ENCODE measurements around the gene COA1.

COA1 gene

GRCh38 chr7:43653466-43653865 is 75.9 kb downstream of the COA1 start:
- H3F3A ChIP-seq (ENCODE audit: control insufficient read depth, insufficient read depth): peaks cover 38% of the 10 kb centered on the region
- TF ChIP-seq CTCF (IDR thresholded peaks at IDR 0.05; ENCODE audit: low read depth, low read length, poor library complexity, severe bottlenecking): no peak
- TF ChIP-seq EZH2phosphoT487 (IDR thresholded peaks at IDR 0.05; ENCODE audit: borderline replicate concordance, low read length): no peak
- peaks cover 65% of the 10 kb centered on the region for H3K4me1 ChIP-seq (ENCODE audit: control insufficient read depth, low read length)
- peak overlapping the region; percentile 35 for H3K27ac ChIP-seq (ENCODE audit: low read depth, low read length)
- peak overlapping the region; percentile 39; the same call in 1 of the 2 replicates for H3K4me2 ChIP-seq (ENCODE audit: low read length)
- H3K36me3 ChIP-seq (ENCODE audit: control insufficient read depth, low read length): peaks cover 39% of the 10 kb centered on the region
- H3K9me3 ChIP-seq (ENCODE audit: control insufficient read depth, insufficient read depth, low read length): no peaks in the 10 kb centered on the region
- H4K20me1 ChIP-seq (ENCODE audit: control insufficient read depth, insufficient read depth, low read depth, low read length): no peaks in the 10 kb centered on the region
- H3K4me3 ChIP-seq (ENCODE audit: low read length): no peak overlapping the region
- peaks cover 53% of the 10 kb centered on the region for H3K79me2 ChIP-seq (ENCODE audit: control insufficient read depth, low read length)
- H3K27me3 ChIP-seq (ENCODE audit: control insufficient read depth, low read length): no peaks in the 10 kb centered on the region
- H3K9me2 ChIP-seq (replicated peaks; ENCODE audit: control insufficient read depth, low read length): no peaks in the 10 kb centered on the region

GRCh38 chr7:43652364-43652763 is 77.0 kb downstream of the COA1 start:
- peak overlapping the region; percentile 91 for H3K4me2 ChIP-seq (ENCODE audit: low read length)
- TF ChIP-seq EZH2phosphoT487 (IDR thresholded peaks at IDR 0.05; ENCODE audit: borderline replicate concordance, low read length) (no peak), CTCF (IDR thresholded peaks at IDR 0.05; ENCODE audit: low read depth, low read length, poor library complexity, severe bottlenecking) (no peak)
- H3K9me2 ChIP-seq (replicated peaks; ENCODE audit: control insufficient read depth, low read length): no peaks in the 10 kb centered on the region
- no peaks in the 10 kb centered on the region for H3K27me3 ChIP-seq (ENCODE audit: control insufficient read depth, low read length)
- peak overlapping the region; percentile 98 for H3K27ac ChIP-seq (ENCODE audit: low read depth, low read length)
- peaks cover 74% of the 10 kb centered on the region for H3K4me1 ChIP-seq (ENCODE audit: control insufficient read depth, low read length)
- peaks cover 44% of the 10 kb centered on the region for H3K36me3 ChIP-seq (ENCODE audit: control insufficient read depth, low read length)
- H3F3A ChIP-seq (ENCODE audit: control insufficient read depth, insufficient read depth): peaks cover 49% of the 10 kb centered on the region
- H3K79me2 ChIP-seq (ENCODE audit: control insufficient read depth, low read length): peaks cover 52% of the 10 kb centered on the region
- peak overlapping the region; percentile 57 for H3K4me3 ChIP-seq (ENCODE audit: low read length)
- no peaks in the 10 kb centered on the region for H4K20me1 ChIP-seq (ENCODE audit: control insufficient read depth, insufficient read depth, low read depth, low read length)
- H3K9me3 ChIP-seq (ENCODE audit: control insufficient read depth, insufficient read depth, low read length): no peaks in the 10 kb centered on the region

GRCh38 chr7:43650457-43651052 is 78.8 kb downstream of the COA1 start:
- H3K4me3 ChIP-seq (ENCODE audit: low read length): peak overlapping the region; percentile 57

More at GRCh38 chr7:43650457-43651052, 78.8 kb downstream of the COA1 start:
- H3K9me2 ChIP-seq (replicated peaks; ENCODE audit: control insufficient read depth, low read length): no peaks in the 10 kb centered on the region
- TF ChIP-seq EZH2phosphoT487 (IDR thresholded peaks at IDR 0.05; ENCODE audit: borderline replicate concordance, low read length): no peak
- no peak for TF ChIP-seq CTCF (IDR thresholded peaks at IDR 0.05; ENCODE audit: low read depth, low read length, poor library complexity, severe bottlenecking)
- peaks cover 92% of the 10 kb centered on the region for H3K4me1 ChIP-seq (ENCODE audit: control insufficient read depth, low read length)
- H3K4me2 ChIP-seq (ENCODE audit: low read length): peak overlapping the region; percentile 91
- peaks cover 55% of the 10 kb centered on the region for H3K36me3 ChIP-seq (ENCODE audit: control insufficient read depth, low read length)
- no peaks in the 10 kb centered on the region for H4K20me1 ChIP-seq (ENCODE audit: control insufficient read depth, insufficient read depth, low read depth, low read length)
- no peaks in the 10 kb centered on the region for H3K9me3 ChIP-seq (ENCODE audit: control insufficient read depth, insufficient read depth, low read length)
- peaks cover 57% of the 10 kb centered on the region for H3K79me2 ChIP-seq (ENCODE audit: control insufficient read depth, low read length)
- H3K27ac ChIP-seq (ENCODE audit: low read depth, low read length): peak overlapping the region; percentile 98
- no peaks in the 10 kb centered on the region for H3K27me3 ChIP-seq (ENCODE audit: control insufficient read depth, low read length)
- H3F3A ChIP-seq (ENCODE audit: control insufficient read depth, insufficient read depth): peaks cover 52% of the 10 kb centered on the region
